ENCODE data around the gene TMEM254. TPM values are rescaled to one million over a fixed set of nuclear protein-coding genes. Genes with fewer than 3 reads are reported as not detected.

The TMEM254 gene
- total and polyA plus RNA-seq, 2 of the 4 experiments (the other 2 are of a cell fraction): 4.7 to 10.7 TPM

DNA sequence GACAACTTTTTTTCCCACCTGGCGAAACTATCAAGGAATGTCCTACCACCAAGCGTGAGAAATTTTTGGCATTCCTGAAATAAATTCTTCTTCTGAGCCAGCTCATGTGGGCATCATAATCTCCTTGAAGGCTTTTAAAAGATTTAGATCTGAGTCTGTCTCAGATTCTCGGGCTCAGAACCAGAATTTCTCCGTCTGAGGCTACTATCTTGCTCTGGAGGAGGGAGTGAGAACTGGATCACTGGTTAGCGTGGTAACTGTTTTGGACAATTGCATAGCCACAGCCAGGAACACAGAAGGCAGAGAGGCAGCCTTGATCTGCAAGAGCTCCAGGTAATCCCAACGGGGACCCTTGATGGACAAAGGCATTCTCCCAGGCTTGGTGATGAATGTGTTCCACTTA, 53.0 kb downstream of the TMEM254 start:
- H2AFZ ChIP-seq (replicated peaks; ENCODE audit: low read length, poor library complexity): no peak overlapping the region
- peaks cover 6% of the 10 kb centered on the region; the same call in 1 of the 2 replicates for H3K4me1 ChIP-seq (ENCODE audit: control insufficient read depth, insufficient read depth, low read length)
- no peak overlapping the region for H4K8ac ChIP-seq (ENCODE audit: low read depth in 2 of 2, low read length in 2 of 2)
- CTCF ChIA-PET: no interaction called here
- H2BK5ac ChIP-seq (ENCODE audit: low read depth, low read length, poor library complexity, severe bottlenecking): no peak overlapping the region
- POLR2A ChIA-PET (ENCODE audit: unreplicated experiment): no interaction called here
- TF ChIP-seq MAFK (IDR thresholded peaks at IDR 0.05; ENCODE audit: low read depth, low read length): no peak
- no peak overlapping the region for H3K18ac ChIP-seq (ENCODE audit: low read depth, low read length)
- no peak overlapping the region for H4K5ac ChIP-seq (ENCODE audit: low read depth, low read length)
- H2AK5ac ChIP-seq (ENCODE audit: low read depth, low read length): no peak overlapping the region
- no peak overlapping the region for H3K56ac ChIP-seq (ENCODE audit: extremely low read depth, insufficient read depth, low read length)
- dilution Hi-C loops (cut with HindIII; ENCODE audit: low sequenced_read_pairs, unreplicated experiment): no loop called here
- no peak overlapping the region for H4K91ac ChIP-seq (ENCODE audit: insufficient read depth, low read depth, low read length)
- no peaks in the 10 kb centered on the region for H3K9me3 ChIP-seq (ENCODE audit: control insufficient read depth, insufficient read depth, low read length)
- ATAC-seq (ENCODE audit: low read depth): no peak
- no peak overlapping the region for H3K4me2 ChIP-seq (ENCODE audit: low read depth, low read length)
- H3K14ac ChIP-seq (replicated peaks; ENCODE audit: low read depth, low read length): no peak overlapping the region
- H2BK15ac ChIP-seq (ENCODE audit: low read depth, low read length): no peak overlapping the region
- H3K27me3 ChIP-seq (ENCODE audit: control insufficient read depth, insufficient read depth, low read length): no peaks in the 10 kb centered on the region
- no peaks in the 10 kb centered on the region for H3K9me1 ChIP-seq (ENCODE audit: insufficient read depth, low read length)
- H2AK9ac ChIP-seq (replicated peaks; ENCODE audit: low read depth, low read length, poor library complexity): no peak overlapping the region
- H3K27ac ChIP-seq (ENCODE audit: insufficient read depth, low read length): no peak overlapping the region
- no peaks in the 10 kb centered on the region for H4K20me1 ChIP-seq (ENCODE audit: insufficient read depth, low read length)
- 80% methylated on average over 1 of the region's 6 CpGs; no CpG with 5 or more reads in 1 of the 2 experiments for WGBS, 2 experiments (ENCODE audit: extremely low coverage in 2 of 2, insufficient read length in 1 of 2)
- no peak overlapping the region for H3K23ac ChIP-seq (ENCODE audit: low read depth, low read length)
- H3K4ac ChIP-seq (ENCODE audit: low read depth, low read length): no peak overlapping the region
- intact Hi-C loops (cut with micrococcal nuclease): loop anchor here (10.0 kb wide), 1 partner anchor 587 kb away; no protein-coding TSS in a partner anchor
- no TSS peak for BruUV-seq (replicated peaks)
- 0 out of 4 replicates have a peak, but pooled peaks cover 0 to 3% of the 10 kb centered on the region in 2 experiments for H3K79me1 ChIP-seq (ENCODE audit: low read depth in 1 of 2, low read length in 2 of 2)
- no peaks in the 10 kb centered on the region for H3K36me3 ChIP-seq (ENCODE audit: control insufficient read depth, insufficient read depth, low read length)
- no peak for DNase-seq
- H2BK20ac ChIP-seq (ENCODE audit: low read depth, low read length): no peak overlapping the region
- H3K9ac ChIP-seq (ENCODE audit: low read depth, low read length): no peak overlapping the region
- H3K4me3 ChIP-seq (ENCODE audit: insufficient read depth, low read depth, low read length): no peak overlapping the region
- H2BK120ac ChIP-seq (ENCODE audit: low read depth, low read length): no peak overlapping the region
- in situ Hi-C loops (cut with MboI; ENCODE audit: low sequenced_read_pairs): no loop called here
